Measurements from ENCODE around the gene ZDHHC17. TPM values are rescaled to one million over a fixed set of nuclear protein-coding genes. Genes with fewer than 3 reads are reported as not detected.

ZDHHC17 gene
- total RNA-seq, 1 donor from 2014 or later: 42.5 TPM

DNA sequence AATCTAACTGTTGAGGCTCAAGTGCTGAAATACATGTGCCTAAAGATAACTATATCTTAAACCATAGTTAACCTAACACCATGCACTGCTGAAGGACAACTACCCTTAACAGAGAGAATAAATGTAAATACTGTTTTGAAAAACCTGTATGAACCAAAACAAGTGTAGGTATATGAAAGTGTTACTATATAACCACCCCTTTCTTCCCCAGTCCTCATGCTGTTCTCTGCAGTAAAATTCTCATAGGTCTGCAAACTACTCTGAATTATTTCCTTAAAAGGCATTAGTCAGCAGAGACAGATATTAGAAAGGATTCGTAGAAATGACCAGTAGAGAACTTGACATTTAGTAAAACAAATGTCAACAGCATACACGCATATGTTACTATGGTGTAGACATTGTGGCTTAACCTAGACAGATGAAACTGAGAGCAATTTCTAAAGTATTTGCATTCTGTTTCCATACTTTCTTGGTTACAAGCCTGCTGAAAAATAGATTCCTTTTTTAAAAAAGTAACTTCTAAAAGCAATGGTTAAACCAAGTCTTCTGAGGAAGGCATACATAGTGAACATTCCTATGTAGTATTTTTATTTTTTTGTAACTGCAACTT, 101.0 kb downstream of the ZDHHC17 start:
- H3K9me3 Mint-ChIP-seq: no peaks in the 10 kb centered on the region
- no peak overlapping the region for H3K27ac Mint-ChIP-seq
- H3K4me1 Mint-ChIP-seq (ENCODE audit: unreplicated experiment): peaks cover 24% of the 10 kb centered on the region
- TF ChIP-seq, protein P1, sequence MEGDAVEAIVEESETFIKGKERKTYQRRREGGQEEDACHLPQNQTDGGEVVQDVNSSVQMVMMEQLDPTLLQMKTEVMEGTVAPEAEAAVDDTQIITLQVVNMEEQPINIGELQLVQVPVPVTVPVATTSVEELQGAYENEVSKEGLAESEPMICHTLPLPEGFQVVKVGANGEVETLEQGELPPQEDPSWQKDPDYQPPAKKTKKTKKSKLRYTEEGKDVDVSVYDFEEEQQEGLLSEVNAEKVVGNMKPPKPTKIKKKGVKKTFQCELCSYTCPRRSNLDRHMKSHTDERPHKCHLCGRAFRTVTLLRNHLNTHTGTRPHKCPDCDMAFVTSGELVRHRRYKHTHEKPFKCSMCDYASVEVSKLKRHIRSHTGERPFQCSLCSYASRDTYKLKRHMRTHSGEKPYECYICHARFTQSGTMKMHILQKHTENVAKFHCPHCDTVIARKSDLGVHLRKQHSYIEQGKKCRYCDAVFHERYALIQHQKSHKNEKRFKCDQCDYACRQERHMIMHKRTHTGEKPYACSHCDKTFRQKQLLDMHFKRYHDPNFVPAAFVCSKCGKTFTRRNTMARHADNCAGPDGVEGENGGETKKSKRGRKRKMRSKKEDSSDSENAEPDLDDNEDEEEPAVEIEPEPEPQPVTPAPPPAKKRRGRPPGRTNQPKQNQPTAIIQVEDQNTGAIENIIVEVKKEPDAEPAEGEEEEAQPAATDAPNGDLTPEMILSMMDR (conservative IDR thresholded peaks at IDR 0.05): no peak
- no peaks in the 10 kb centered on the region for H3K27me3 Mint-ChIP-seq
- peaks cover 26% of the 10 kb centered on the region for H3K36me3 Mint-ChIP-seq
- no peak overlapping the region for H3K4me3 Mint-ChIP-seq
- DNase-seq (ENCODE audit: extremely low spot score, unreplicated experiment): no peak

DNA sequence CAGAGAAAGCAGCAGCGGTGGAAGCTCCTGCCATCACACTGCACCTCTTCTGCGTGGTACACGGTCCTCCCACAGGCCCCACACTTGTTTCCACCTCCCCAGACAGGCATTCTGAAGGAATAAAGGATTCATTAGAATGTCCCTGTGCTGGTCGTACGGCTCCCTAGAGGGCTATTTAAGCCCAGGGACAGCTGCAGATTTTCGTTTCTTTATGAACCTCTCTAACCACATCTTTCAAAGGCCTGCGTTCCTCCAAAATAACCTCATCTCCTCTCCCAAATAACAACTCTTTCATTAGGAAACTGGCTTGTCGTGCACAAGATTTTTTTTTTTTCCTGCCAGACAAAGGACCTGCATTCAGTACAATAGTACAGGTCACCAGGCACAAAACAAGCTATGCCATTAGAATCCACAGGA, 102.2 kb downstream of the ZDHHC17 start:
- H3K9me3 Mint-ChIP-seq: no peaks in the 10 kb centered on the region
- no peak for DNase-seq (ENCODE audit: extremely low spot score, unreplicated experiment)
- peak overlapping the region; percentile 41 for H3K27ac Mint-ChIP-seq
- no peaks in the 10 kb centered on the region for H3K27me3 Mint-ChIP-seq
- H3K36me3 Mint-ChIP-seq: peaks cover 26% of the 10 kb centered on the region
- H3K4me3 Mint-ChIP-seq: peak overlapping the region; percentile 9
- H3K4me1 Mint-ChIP-seq (ENCODE audit: unreplicated experiment): peaks cover 19% of the 10 kb centered on the region
- TF ChIP-seq, protein P1 (conservative IDR thresholded peaks at IDR 0.05): no peak

DNA sequence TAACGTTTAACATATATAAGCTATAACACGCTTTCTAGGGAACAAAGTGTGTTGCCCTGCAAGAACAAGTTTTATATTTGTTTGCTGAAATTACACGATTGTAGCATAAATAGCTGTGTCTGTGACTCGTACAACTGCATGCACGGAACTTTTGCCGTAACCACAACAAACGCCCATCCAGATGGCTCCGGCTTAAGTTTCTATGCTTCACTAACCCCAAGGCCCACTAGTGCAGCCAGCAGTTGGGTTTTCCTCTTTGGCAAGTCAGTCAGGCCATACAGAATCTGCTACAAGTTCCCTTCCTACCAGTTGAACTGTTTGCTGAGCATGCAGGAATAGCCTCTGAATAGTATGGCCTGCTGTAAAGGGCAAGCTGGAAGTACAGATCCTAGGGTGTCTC, 102.8 kb downstream of the ZDHHC17 start:
- peaks cover 21% of the 10 kb centered on the region for H3K36me3 Mint-ChIP-seq
- TF ChIP-seq, protein P1 (conservative IDR thresholded peaks at IDR 0.05): no peak
- no peaks in the 10 kb centered on the region for H3K27me3 Mint-ChIP-seq
- H3K4me3 Mint-ChIP-seq: no peak overlapping the region
- no peak for DNase-seq (ENCODE audit: extremely low spot score, unreplicated experiment)
- no peaks in the 10 kb centered on the region for H3K9me3 Mint-ChIP-seq
- H3K27ac Mint-ChIP-seq: no peak overlapping the region
- H3K4me1 Mint-ChIP-seq (ENCODE audit: unreplicated experiment): peaks cover 19% of the 10 kb centered on the region

- TF ChIP-seq, protein P1 (conservative IDR thresholded peaks at IDR 0.05): no peak
- H3K27ac Mint-ChIP-seq: no peak overlapping the region
- H3K9me3 Mint-ChIP-seq: peaks cover 5% of the 10 kb centered on the region
- H3K27me3 Mint-ChIP-seq: no peaks in the 10 kb centered on the region
- peaks cover 35% of the 10 kb centered on the region for H3K4me1 Mint-ChIP-seq (ENCODE audit: unreplicated experiment)
- no peak for DNase-seq (ENCODE audit: extremely low spot score, unreplicated experiment)
- H3K4me3 Mint-ChIP-seq: no peak overlapping the region
- peaks cover 30% of the 10 kb centered on the region for H3K36me3 Mint-ChIP-seq
Measured at GRCh38 chr12:76871082-76871481, 107.2 kb downstream of the ZDHHC17 start.

DNA sequence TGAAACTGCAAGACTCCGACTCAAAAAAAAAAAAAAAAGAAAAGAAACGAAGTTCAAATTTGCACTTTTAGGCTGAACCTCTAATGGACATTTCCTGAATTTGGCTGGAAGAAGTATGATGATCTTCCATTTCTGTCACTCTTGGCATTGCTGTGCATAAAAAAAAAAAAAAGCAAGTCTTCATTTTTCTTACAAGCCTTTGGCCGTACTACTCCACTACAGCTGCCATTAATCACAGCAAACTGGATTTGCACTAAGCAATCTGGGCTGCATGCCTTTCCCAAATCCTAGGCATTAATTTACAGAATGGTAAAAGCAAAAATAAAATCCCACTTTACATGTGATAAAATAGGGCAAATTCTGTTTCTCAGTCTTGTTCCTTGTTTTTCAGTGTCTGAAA, 107.8 kb downstream of the ZDHHC17 start:
- Mint-ChIP-seq H3K27ac (no peak overlapping the region), H3K9me3 (peaks cover 5% of the 10 kb centered on the region), H3K27me3 (no peaks in the 10 kb centered on the region), H3K36me3 (peaks cover 30% of the 10 kb centered on the region), H3K4me1 (ENCODE audit: unreplicated experiment) (peaks cover 30% of the 10 kb centered on the region), H3K4me3 (no peak overlapping the region)
- DNase-seq (ENCODE audit: extremely low spot score, unreplicated experiment): no peak
- TF ChIP-seq, protein P1 (conservative IDR thresholded peaks at IDR 0.05): no peak
